Heart right ventricle (tissue), 16 donors: ENCODE results near the gene GPR183. TPM values are rescaled to one million over a fixed set of nuclear protein-coding genes. Genes with fewer than 3 reads are reported as not detected.

Experiments used
- ATAC-seq, 8 donors: fragments of 200-7000 bp; cut with Tn5 transposase; one replicate each; pipeline ENCODE4 v1.9.1; 2020; ENCODE audit warnings: mild to moderate bottlenecking in 8 of 8, moderate library complexity in 8 of 8, moderate number of reproducible peaks in 1 of 8
- DNase-seq, 2 donors: peaks; one replicate each; pipeline ENCODE4 v3.0.0-alpha.2; 2020
- H3K27ac ChIP-seq, 10 donors: fragments of 200-600 bp; sonication (generic) in 2 of 10; one replicate each; pipeline versions ENCODE4 v1.5.0 to v1.8.0; 2020 to 2022; ENCODE audit warnings: mild to moderate bottlenecking in 3 of 10
- H3K27me3 ChIP-seq, 7 donors: fragments of 200-600 bp; one replicate each; pipeline ENCODE4 v1.8.0; 2021 to 2022; ENCODE audit warnings: mild to moderate bottlenecking in 2 of 7
- H3K36me3 ChIP-seq, 9 donors: fragments of 200-600 bp; sonication (generic) in 1 of 9; one replicate each; pipeline versions ENCODE4 v1.5.0 to v1.8.0; 2020 to 2022; ENCODE audit warnings: mild to moderate bottlenecking in 2 of 9
- H3K4me1 ChIP-seq, 9 donors: fragments of 200-600 bp; sonication (generic) in 1 of 9; one replicate each; pipeline versions ENCODE4 v1.5.0 to v1.8.0; 2020 to 2022; ENCODE audit warnings: mild to moderate bottlenecking in 4 of 9
- H3K4me3 ChIP-seq, 10 donors: fragments of 200-600 bp; sonication (generic) in 2 of 10; one replicate each; pipeline versions ENCODE4 v1.5.0 to v1.8.0; 2020 to 2022; ENCODE audit warnings: mild to moderate bottlenecking in 7 of 10, moderate library complexity in 2 of 10
- H3K9me3 ChIP-seq, 11 donors: fragments of 200-600 bp in 10 of 11; sonication (generic) in 2 of 11; one replicate each; pipeline versions ENCODE4 v1.5.0 to v1.8.0; 2013 to 2022; ENCODE audit warnings: mild to moderate bottlenecking in 2 of 11, control low read depth in 1 of 11, moderate library complexity in 1 of 11
- CTCF ChIP-seq, 9 donors: fragments of 200-600 bp; sonication (generic) in 2 of 9; IDR thresholded peaks; one replicate each; pipeline versions ENCODE4 v1.5.0 to v1.8.0; 2021 to 2022; ENCODE audit warnings: antibody characterized with exemption in 9 of 9, mild to moderate bottlenecking in 5 of 9, moderate library complexity in 1 of 9
- WGBS, 2 donors: extraction: QIAGEN DNeasy Blood & Tissue Kit; methylation state at CpG; one replicate each; pipeline ENCODE4 v1.1.7; 2013; ENCODE audit warnings: inconsistent platforms in 1 of 2; 5-methylcytosine and 5-hydroxymethylcytosine counted together
- intact Hi-C, 10 donors: fragments of 100-400 bp; cut with DNase I; formaldehyde crosslinking; loops; one replicate each; pipeline versions ENCODE4 v1.11.1 to v1.14.2; 2022
- polyA plus RNA-seq, 2 donors: library from polyadenylated mRNA; stranded (reverse); fragments of 200-250 nt; gene quantifications; one replicate each; pipeline ENCODE4 v1.2.3, GENCODE V29; 2013
- total RNA-seq, 10 donors: library from RNA; stranded (reverse); fragmentation: NEBNext Ultra II Directional in 3 of 10; extraction: Animal tissue kit (Norgen Biotek cat#: 25700) in 3 of 10; gene quantifications; one replicate each; pipeline versions ENCODE4 v1.2.1 to v1.2.4, GENCODE V29; 2021 to 2023
- donor health status: Arrhythmogenic right ventricular cardiomyopathy.
- donor health status: ischemic (EF 13 %, LVEDD 7.1; RV severe dilation, severe dysfunction).
- donor health status: healthy with polysubstance abuse.
- donor health status: DM: no; HTN: yes; CAD: no.
- donor health status: DM: no; HTN: no; CAD: no.
- donor health status: ischemic (EF 25% LVEDD 6.9; RV normal size, moderate dysfunction).
- donor health status: ischemic (EF 25% LVEDD 5.7; RV mildly dilated, moderate dysfunction).
- donor health status: healthy.
- donor health status: DM: yes; HTN: yes; CAD: no.
- donor health status: Ischemic cardiomyopathy.
- donor health status: ischemic (EF 35%, LVEDD 5.7; RV mildly dilated, moderate dysfunction).
- donor health status: nonischemic (EF 11% LVEDD 7.7; RV severe dilation, severe dysfunction).
- donor health status: DM: yes; HTN: yes; CAD: no.
- donor health status: PGD.
- donor health status: ischemic (EF 29% LVEDD 5.4; RV normal size, mild dysfunction).
- donor health status: nonischemic (EF 23%, LVEDD 6.1; RV moderate dilation, normal function).

GPR183 gene
- total and polyA plus RNA-seq, 12 donors: 0.49 to 8.6 (median 2.0) TPM

GRCh38 chr13:99322297-99323103, 15.3 kb upstream of the GPR183 start:
- H3K9me3 ChIP-seq: no peaks in the 10 kb centered on the region
- H3K27ac ChIP-seq: peak overlapping the region in 6 of 10 donors; percentile 1 to 76 (median 26)
- no peak overlapping the region for H3K4me3 ChIP-seq
- H3K36me3 ChIP-seq: peaks cover 0 to 52% (median 0%) of the 10 kb centered on the region in 9 donors
- TF ChIP-seq CTCF (IDR thresholded peaks at IDR 0.05): no peak
- intact Hi-C loops: no loop called here
- no peaks in the 10 kb centered on the region for H3K27me3 ChIP-seq
- WGBS, 2 donors: 78 to 83% methylated on average over 10 of the region's 10 CpGs
- ATAC-seq (peak in 7 of 8 donors; percentile 46 to 87 (median 62)), DNase-seq (no peak)
- peaks cover 0 to 65% (median 8%) of the 10 kb centered on the region in 9 donors for H3K4me1 ChIP-seq

GRCh38 chr13:99321709-99322108, 14.5 kb upstream of the GPR183 start:
- H3K27ac ChIP-seq: peak overlapping the region in 4 of 10 donors; percentile 16 to 76 (median 40)
- H3K36me3 ChIP-seq: peaks cover 0 to 54% (median 0%) of the 10 kb centered on the region in 9 donors
- no peaks in the 10 kb centered on the region for H3K27me3 ChIP-seq
- DNase-seq (no peak), ATAC-seq (no peak)
- peaks cover 0 to 69% (median 15%) of the 10 kb centered on the region in 9 donors for H3K4me1 ChIP-seq
- intact Hi-C loops: no loop called here
- no peak for TF ChIP-seq CTCF (IDR thresholded peaks at IDR 0.05)
- H3K9me3 ChIP-seq: no peaks in the 10 kb centered on the region
- no peak overlapping the region for H3K4me3 ChIP-seq

GRCh38 chr13:99320693-99321481, 13.7 kb upstream of the GPR183 start:
- DNase-seq (no peak), ATAC-seq (peak in 5 of 8 donors; percentile 26 to 47 (median 40))
- H3K36me3 ChIP-seq: peaks cover 0 to 53% (median 0%) of the 10 kb centered on the region in 9 donors
- H3K4me1 ChIP-seq: peaks cover 0 to 72% (median 21%) of the 10 kb centered on the region in 9 donors
- 77 to 78% methylated on average over 5 of the region's 5 CpGs for WGBS, 2 donors
- TF ChIP-seq CTCF (IDR thresholded peaks at IDR 0.05): no peak
- H3K27me3 ChIP-seq: no peaks in the 10 kb centered on the region
- intact Hi-C loops: no loop called here
- no peak overlapping the region for H3K4me3 ChIP-seq
- no peaks in the 10 kb centered on the region for H3K9me3 ChIP-seq
- peak overlapping the region in 5 of 10 donors; percentile 16 to 76 (median 30) for H3K27ac ChIP-seq

GRCh38 chr13:99316657-99317256, 9.6 kb upstream of the GPR183 start:
- intact Hi-C loops: no loop called here
- H3K4me1 ChIP-seq: peaks cover 0 to 77% (median 27%) of the 10 kb centered on the region in 9 donors
- no peak overlapping the region for H3K4me3 ChIP-seq
- WGBS, 2 donors: 58 to 65% methylated on average over 6 of the region's 6 CpGs
- peak overlapping the region in 1 of 10 donors; percentile 15 for H3K27ac ChIP-seq
- no peaks in the 10 kb centered on the region for H3K9me3 ChIP-seq
- DNase-seq (no peak), ATAC-seq (peak in 2 of 8 donors; percentile 21 to 48)
- H3K27me3 ChIP-seq: no peaks in the 10 kb centered on the region
- peaks cover 0 to 44% (median 0%) of the 10 kb centered on the region in 9 donors for H3K36me3 ChIP-seq
- no peak for TF ChIP-seq CTCF (IDR thresholded peaks at IDR 0.05)
